ENCODE measurements around the gene GUCD1.

GUCD1 gene

DNA sequence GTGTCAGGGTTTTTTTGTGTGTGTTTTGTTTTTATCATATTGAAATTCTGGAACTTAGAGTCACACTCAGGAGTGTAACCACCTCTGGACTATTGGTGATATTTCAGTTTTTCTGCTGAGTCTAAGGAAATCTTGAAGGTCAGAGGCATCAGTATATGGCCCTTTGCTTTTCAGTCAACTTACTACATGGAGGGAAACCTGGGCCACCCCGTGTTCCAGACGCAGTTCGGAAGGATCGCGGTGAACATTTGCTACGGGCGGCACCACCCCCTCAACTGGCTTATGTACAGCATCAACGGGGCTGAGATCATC is 40.0 kb downstream of the GUCD1 start:
- H3K27ac ChIP-seq, result peak overlapping the region; percentile 20; the same call in 1 of the 2 replicates
- TF ChIP-seq, protein P1, sequence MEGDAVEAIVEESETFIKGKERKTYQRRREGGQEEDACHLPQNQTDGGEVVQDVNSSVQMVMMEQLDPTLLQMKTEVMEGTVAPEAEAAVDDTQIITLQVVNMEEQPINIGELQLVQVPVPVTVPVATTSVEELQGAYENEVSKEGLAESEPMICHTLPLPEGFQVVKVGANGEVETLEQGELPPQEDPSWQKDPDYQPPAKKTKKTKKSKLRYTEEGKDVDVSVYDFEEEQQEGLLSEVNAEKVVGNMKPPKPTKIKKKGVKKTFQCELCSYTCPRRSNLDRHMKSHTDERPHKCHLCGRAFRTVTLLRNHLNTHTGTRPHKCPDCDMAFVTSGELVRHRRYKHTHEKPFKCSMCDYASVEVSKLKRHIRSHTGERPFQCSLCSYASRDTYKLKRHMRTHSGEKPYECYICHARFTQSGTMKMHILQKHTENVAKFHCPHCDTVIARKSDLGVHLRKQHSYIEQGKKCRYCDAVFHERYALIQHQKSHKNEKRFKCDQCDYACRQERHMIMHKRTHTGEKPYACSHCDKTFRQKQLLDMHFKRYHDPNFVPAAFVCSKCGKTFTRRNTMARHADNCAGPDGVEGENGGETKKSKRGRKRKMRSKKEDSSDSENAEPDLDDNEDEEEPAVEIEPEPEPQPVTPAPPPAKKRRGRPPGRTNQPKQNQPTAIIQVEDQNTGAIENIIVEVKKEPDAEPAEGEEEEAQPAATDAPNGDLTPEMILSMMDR (conservative IDR thresholded peaks at IDR 0.05), result no peak

DNA sequence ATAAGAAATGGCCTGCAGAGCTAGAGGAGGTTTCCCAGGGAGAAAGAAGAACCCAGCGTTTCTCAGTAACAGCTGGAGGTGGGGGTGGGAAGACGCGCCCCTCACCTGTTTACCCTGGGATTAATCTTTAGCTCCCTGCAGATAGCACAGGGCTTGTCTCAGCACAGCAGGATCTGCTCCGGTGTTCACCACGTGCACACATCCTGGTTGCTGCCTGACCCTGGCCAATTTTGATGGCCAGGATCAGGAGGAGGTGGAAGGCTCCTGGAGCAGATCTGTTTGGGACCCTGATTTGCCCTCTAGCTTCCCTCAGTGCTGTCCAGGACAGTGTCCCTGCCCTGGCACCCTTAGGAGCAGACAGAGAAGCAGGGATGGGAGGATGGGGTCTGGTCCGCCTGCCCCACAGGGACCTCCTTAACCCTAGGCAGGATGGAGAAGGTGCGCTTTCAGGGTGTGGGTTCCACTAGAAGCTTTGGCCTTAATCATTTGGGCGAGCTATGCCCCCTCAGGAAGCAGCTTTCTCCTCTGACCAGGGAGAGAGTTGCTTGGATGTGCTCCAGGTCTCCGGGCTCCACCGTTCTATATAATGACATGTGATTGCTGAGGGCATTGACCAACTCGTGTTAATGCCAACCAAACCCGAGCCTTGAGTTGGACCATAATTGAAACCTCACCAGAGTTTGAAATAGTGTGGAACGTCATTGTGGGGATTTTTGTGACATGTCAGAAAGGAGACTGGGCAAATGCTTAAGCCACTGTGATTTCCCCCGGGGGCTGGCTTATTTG is 40.5 kb downstream of the GUCD1 start:
- TF ChIP-seq, protein P1 (conservative IDR thresholded peaks at IDR 0.05), result no peak
- peak overlapping the region; percentile 20; the same call in 1 of the 2 replicates for H3K27ac ChIP-seq

DNA sequence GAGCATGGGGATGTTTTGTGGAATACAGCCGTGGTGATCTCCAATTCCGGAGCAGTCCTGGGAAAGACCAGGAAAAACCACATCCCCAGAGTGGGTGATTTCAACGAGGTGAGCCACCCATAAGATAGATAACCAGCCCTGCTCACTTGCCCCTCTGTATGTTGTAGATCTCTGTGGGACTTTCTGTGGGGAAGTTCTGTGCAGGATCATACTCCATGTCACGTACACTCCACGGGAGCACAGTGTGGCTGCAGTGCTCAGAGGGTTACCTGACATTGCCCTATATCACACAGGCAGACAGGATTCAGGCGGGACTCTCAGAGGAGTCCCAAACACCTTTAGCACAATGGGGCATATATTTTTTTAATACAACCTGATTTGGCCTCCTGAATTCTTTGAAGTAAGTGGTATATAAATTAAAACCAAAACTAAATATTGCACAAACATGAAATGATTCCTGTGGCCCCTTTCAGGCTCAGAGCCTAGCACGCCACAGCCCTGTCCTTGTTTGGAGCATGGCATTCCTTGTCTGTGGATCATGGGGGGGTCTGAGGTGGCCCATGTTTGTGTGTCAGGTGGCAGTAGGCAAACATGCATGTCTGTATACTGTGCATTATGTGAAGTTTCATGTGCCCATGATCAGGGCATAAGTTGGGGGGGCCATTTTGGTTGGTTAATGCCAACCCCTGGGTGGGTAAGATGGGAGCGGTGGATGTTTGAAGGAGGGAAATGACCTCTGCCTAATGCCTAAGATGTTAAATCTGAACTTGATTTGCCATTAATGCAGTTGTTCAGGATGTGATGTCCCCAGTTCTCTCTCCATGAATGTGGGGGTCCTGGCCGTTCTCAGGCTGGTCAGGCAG is 41.3 kb downstream of the GUCD1 start:
- H3K27ac ChIP-seq, result no peak overlapping the region; the same call in 1 of the 2 replicates
- TF ChIP-seq, protein P1 (conservative IDR thresholded peaks at IDR 0.05), result no peak

DNA sequence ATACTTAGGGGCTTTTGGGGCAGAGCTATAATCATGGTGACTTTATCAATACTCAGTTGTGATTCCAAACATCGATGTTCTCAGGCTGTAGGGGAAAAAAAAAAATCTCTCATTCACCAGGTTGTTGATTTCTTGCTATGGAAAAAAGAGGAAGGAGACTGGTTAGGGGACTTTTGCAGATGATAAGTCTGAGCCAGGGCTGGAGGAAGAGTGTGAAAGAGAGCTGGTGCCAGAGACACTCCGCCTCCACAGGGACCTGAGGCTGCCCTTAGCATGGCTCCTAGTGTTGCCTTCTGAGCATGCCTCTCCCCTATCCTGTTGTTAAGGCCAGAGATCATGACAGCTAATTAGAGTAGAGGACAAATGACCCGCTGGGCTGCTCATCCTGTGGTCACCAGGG is 42.9 kb downstream of the GUCD1 start:
- TF ChIP-seq, protein P1 (conservative IDR thresholded peaks at IDR 0.05), result no peak
- no peak overlapping the region for H3K27ac ChIP-seq

DNA sequence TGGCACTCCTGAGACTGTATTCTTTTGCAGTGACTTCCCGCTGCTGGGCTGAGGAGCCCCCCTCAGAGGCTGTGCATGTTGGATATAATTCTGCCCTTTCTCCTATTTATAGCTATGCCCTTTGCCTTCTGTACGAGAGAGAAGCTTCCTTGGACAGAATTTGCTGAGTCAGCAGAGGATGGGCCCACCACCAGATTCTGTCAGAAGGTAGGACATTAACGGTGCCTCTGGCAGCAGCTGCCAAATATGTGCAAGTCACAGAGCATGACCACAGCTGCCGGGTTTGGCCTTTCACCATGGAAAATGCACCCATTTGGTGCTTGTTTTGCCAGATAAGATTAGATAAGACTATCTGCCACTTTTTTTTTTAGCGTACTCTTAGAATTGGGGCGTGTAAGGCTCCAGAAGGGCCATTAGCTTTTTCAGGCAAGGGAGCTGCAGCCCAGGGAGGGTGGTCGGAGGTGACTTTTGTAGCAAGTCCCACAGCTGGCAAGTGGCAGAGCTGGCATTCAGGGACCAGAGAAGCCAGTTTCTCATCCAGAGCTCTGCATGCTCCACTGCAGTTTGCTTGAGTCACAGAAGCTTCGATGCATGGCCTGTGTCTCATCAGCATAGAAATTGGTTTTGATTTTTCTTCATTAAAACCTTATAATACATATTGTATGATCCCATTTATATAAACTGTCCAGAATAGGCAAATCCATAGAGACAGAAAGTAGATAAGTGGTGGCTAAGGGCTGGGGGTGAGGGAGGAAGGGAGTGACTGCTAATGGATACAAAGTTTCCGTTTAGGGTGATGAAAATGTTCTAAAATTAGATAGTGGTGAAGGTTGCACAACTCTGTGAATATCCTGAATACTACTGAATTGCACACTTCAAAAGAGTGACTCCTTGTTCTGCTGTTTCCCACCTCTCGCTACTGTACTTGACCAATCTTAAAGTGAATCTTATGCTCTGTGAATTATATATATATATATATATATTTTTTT is 44.0 kb downstream of the GUCD1 start:
- H3K27ac ChIP-seq, result peak overlapping the region; percentile 50
- TF ChIP-seq, protein P1 (conservative IDR thresholded peaks at IDR 0.05), result no peak

DNA sequence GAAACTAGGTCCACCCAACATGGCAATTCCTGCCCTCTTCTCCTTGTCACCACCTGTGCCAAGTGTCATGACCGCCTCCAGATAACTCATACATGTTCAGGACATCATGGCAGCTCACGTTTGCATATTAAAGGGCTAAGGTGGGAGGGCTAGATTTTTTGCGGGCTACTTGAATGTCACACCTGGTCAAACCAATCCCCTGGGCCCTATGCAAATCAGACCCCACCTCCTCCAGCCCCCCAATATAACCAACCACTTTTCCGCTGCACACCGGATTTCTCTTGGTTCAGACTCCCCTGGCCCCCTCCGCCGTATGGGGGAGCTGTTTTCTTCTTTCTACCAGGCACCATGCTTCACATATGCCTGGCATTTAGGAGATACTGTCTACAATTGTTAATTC is 47.2 kb downstream of the GUCD1 start:
- TF ChIP-seq, protein P1 (conservative IDR thresholded peaks at IDR 0.05), result no peak
- no peak overlapping the region for H3K27ac ChIP-seq

Measured in VCaP (cell line).